Thyroid gland (tissue), 4 donors: ENCODE results near the gene ASAP2. TPM values are rescaled to one million over a fixed set of nuclear protein-coding genes. Genes with fewer than 3 reads are reported as not detected.

Source experiments
- DNase-seq, 2 donors: peaks; one replicate each; pipeline ENCODE4 v3.0.0-alpha.2; 2019
- H3K27ac ChIP-seq, 3 donors: fragments of 200-600 bp; sonication (generic); 1 replicate in 2 of 3; 2 replicates in 1 of 3; pipeline ENCODE4 v1.5.1; 2016 to 2019; ENCODE audit warnings: mild to moderate bottlenecking in 1 of 3, moderate library complexity in 1 of 3
- H3K27me3 ChIP-seq: fragments of 200-600 bp; sonication (generic); one replicate; pipeline ENCODE4 v1.5.1; 2019
- H3K36me3 ChIP-seq, 2 donors: fragments of 200-600 bp; sonication (generic); one replicate each; pipeline ENCODE4 v1.5.1; 2016 to 2019
- H3K4me1 ChIP-seq, 2 donors: fragments of 200-600 bp; sonication (generic); one replicate each; pipeline ENCODE4 v1.5.1; 2017 to 2019
- H3K4me3 ChIP-seq, 3 donors: fragments of 200-600 bp; sonication (generic); replicated peaks in 1 of 3; 1 replicate in 2 of 3; 2 replicates in 1 of 3; pipeline ENCODE4 v1.5.1; 2016; ENCODE audit warnings: mild to moderate bottlenecking in 1 of 3
- H3K9me3 ChIP-seq: fragments of 200-600 bp; sonication (generic); one replicate; pipeline ENCODE4 v1.5.1; 2017
- CTCF ChIP-seq, 6 experiments: fragments of 200-600 bp in 3 of 6; fragments of 450-650 bp in 3 of 6; sonication (generic) in 3 of 6; IDR thresholded peaks; one replicate each; pipeline ENCODE4 v1.5.1; 2016 to 2019; ENCODE audit warnings: antibody characterized with exemption in 6 of 6, mild to moderate bottlenecking in 2 of 6, inconsistent platforms in 1 of 6, moderate library complexity in 1 of 6
- POLR2A ChIP-seq, 2 donors: fragments of 450-650 bp; IDR thresholded peaks; one replicate each; pipeline ENCODE4 v1.6.1; 2017; ENCODE audit warnings: antibody characterized with exemption in 2 of 2, mild to moderate bottlenecking in 2 of 2, moderate library complexity in 1 of 2
- WGBS, 2 donors: methylation state at CpG; one replicate each; pipeline ENCODE4 v1.1.5; 2017; 5-methylcytosine and 5-hydroxymethylcytosine counted together
- intact Hi-C: fragments of 100-400 bp; cut with DNase I; formaldehyde crosslinking; loops from one replicate; pipeline ENCODE4 v1.15.1; 2023
- total RNA-seq, 4 donors: library from RNA; depleted of rRNA; stranded (reverse); fragments of >200 nt; gene quantifications; one replicate each; pipeline ENCODE4 v1.2.3, GENCODE V29; 2016

ASAP2 gene
- total RNA-seq, 4 donors from 2014 or later, result 40.3 to 55.3 (median 47.3) TPM

GRCh38 chr2:9428965-9429577, 222.5 kb downstream of the ASAP2 start:
- peaks cover 8 to 12% of the 10 kb centered on the region in 2 donors for H3K4me1 ChIP-seq
- WGBS, 2 donors, result 78 to 87% methylated on average over 5 of the region's 5 CpGs
- no peak for DNase-seq
- TF ChIP-seq CTCF (IDR thresholded peaks at IDR 0.05), result no peak
- TF ChIP-seq POLR2A (IDR thresholded peaks at IDR 0.05), result no peak
- peaks cover 27 to 35% of the 10 kb centered on the region in 2 donors for H3K36me3 ChIP-seq
- no peaks in the 10 kb centered on the region for H3K27me3 ChIP-seq
- no peak overlapping the region for H3K4me3 ChIP-seq
- intact Hi-C loops, result loop anchor here (10.0 kb wide), 1 partner anchor 46 kb away; the partner anchor contains the start of gene IAH1
- H3K9me3 ChIP-seq, result no peaks in the 10 kb centered on the region
- no peak overlapping the region for H3K27ac ChIP-seq

DNA sequence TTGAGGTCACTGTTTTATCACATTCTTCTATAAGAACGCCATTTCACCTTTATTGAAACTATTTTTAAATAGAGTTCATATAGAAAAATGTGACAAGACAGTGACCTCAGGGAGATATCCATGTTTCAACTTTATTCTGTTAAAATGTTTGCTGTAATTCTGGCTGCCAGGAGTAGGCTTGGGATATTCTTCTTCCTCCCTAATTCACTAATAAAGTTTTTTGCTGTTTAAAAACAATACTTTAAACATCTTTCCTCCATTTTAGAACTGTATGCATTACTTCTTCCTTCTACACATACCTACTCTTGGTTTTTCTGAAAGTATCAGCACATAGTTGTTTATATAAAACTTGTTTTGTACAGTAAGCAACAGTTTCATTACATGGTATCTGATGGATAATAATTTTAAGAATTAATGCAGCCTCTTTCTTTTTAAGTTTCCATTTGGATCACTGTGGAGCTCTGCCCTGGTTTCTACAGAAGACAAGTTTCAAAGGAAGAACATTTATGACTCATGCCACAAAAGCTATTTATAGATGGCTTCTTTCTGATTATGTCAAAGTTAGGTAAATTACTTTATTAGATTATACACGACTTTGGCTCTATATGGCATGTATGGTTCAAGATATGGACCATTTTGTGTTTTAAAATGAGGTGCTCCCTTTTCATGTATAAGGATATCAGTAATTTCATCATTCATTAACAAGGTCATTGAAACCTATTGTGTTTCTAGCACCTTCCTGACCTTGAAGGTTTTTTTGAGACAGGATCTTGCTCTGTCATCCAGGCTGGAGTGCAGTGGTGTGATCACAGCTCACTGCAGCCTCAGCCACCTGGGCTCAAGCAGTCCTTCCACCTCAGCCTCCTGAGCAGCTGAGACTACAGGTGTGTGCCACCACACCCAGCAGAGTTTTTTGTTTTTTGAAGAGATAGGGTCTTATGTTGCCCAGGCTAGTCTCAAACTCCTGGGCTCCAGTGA, 224.0 kb downstream of the ASAP2 start:
- intact Hi-C loops, result no loop called here
- WGBS, 2 donors, result 86 to 92% methylated on average over 2 of the region's 2 CpGs
- TF ChIP-seq CTCF (IDR thresholded peaks at IDR 0.05) (no peak), POLR2A (IDR thresholded peaks at IDR 0.05) (no peak)
- Histone ChIP-seq H3K4me3 (no peak overlapping the region), H3K9me3 (no peaks in the 10 kb centered on the region), H3K4me1 (no peaks in the 10 kb centered on the region), H3K27ac (no peak overlapping the region), H3K36me3 (peaks cover 27 to 39% of the 10 kb centered on the region in 2 donors), H3K27me3 (no peaks in the 10 kb centered on the region)
- DNase-seq, result no peak

GRCh38 chr2:9434489-9434888, 227.9 kb downstream of the ASAP2 start:
- Histone ChIP-seq H3K4me1 (no peaks in the 10 kb centered on the region), H3K27ac (no peak overlapping the region), H3K27me3 (no peaks in the 10 kb centered on the region), H3K36me3 (peaks cover 36 to 49% of the 10 kb centered on the region in 2 donors), H3K4me3 (no peak overlapping the region), H3K9me3 (no peaks in the 10 kb centered on the region)
- no peak for DNase-seq
- TF ChIP-seq CTCF (IDR thresholded peaks at IDR 0.05) (no peak), POLR2A (IDR thresholded peaks at IDR 0.05) (no peak)
- intact Hi-C loops, result no loop called here
- 58 to 90% methylated on average over 2 of the region's 2 CpGs for WGBS, 2 donors

GRCh38 chr2:9439536-9439935, 232.9 kb downstream of the ASAP2 start:
- intact Hi-C loops, result no loop called here

More at GRCh38 chr2:9439536-9439935, 232.9 kb downstream of the ASAP2 start:
- DNase-seq, result no peak
- no peak overlapping the region for H3K27ac ChIP-seq
- no peak overlapping the region for H3K4me3 ChIP-seq
- no peaks in the 10 kb centered on the region for H3K9me3 ChIP-seq
- peaks cover 28 to 43% of the 10 kb centered on the region in 2 donors for H3K36me3 ChIP-seq
- WGBS, 2 donors, result 100% methylated on average over 1 of the region's 1 CpG
- H3K4me1 ChIP-seq, result no peaks in the 10 kb centered on the region
- TF ChIP-seq CTCF (IDR thresholded peaks at IDR 0.05) (no peak), POLR2A (IDR thresholded peaks at IDR 0.05) (no peak)
- H3K27me3 ChIP-seq, result no peaks in the 10 kb centered on the region
